ENCODE data around the gene OSBPL2.

GRCh38 chr20:62233684-62234083 lies 4.6 kb upstream of the OSBPL2 start:
- TF ChIP-seq, protein P1, sequence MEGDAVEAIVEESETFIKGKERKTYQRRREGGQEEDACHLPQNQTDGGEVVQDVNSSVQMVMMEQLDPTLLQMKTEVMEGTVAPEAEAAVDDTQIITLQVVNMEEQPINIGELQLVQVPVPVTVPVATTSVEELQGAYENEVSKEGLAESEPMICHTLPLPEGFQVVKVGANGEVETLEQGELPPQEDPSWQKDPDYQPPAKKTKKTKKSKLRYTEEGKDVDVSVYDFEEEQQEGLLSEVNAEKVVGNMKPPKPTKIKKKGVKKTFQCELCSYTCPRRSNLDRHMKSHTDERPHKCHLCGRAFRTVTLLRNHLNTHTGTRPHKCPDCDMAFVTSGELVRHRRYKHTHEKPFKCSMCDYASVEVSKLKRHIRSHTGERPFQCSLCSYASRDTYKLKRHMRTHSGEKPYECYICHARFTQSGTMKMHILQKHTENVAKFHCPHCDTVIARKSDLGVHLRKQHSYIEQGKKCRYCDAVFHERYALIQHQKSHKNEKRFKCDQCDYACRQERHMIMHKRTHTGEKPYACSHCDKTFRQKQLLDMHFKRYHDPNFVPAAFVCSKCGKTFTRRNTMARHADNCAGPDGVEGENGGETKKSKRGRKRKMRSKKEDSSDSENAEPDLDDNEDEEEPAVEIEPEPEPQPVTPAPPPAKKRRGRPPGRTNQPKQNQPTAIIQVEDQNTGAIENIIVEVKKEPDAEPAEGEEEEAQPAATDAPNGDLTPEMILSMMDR (IDR thresholded peaks at IDR 0.05) = no peak
- TF ChIP-seq POLR2A (IDR thresholded peaks at IDR 0.05) = no peak
